BLaER1 treated with 17β-estradiol and CSF1 and Interleukin-3, amounts not matched to agents 10 nM and 100 nM (cell line): Measurements from ENCODE around the gene WWOX.

Experiments used
- H3K27ac ChIP-seq, 11 experiments: shearing (Covaris generic); formaldehyde crosslinking; 2 replicates each; pipeline ENCODE4 v1.8.1; 2022
- H3K27me3 ChIP-seq, 11 experiments: shearing (Covaris generic); formaldehyde crosslinking; 2 replicates each; pipeline ENCODE4 v1.8.1; 2022
- H3K36me3 ChIP-seq, 11 experiments: shearing (Covaris generic); formaldehyde crosslinking; 2 replicates each; pipeline ENCODE4 v1.8.1; 2022
- H3K4me1 ChIP-seq, 10 experiments: shearing (Covaris generic); formaldehyde crosslinking; 2 replicates each; pipeline ENCODE4 v1.8.1; 2022
- H3K4me2 ChIP-seq, 11 experiments: shearing (Covaris generic); formaldehyde crosslinking; 2 replicates each; pipeline ENCODE4 v1.8.1; 2022
- H3K4me3 ChIP-seq, 10 experiments: shearing (Covaris generic); formaldehyde crosslinking; 2 replicates each; pipeline ENCODE4 v1.8.1; 2022
- H3K9ac ChIP-seq, 11 experiments: shearing (Covaris generic); formaldehyde crosslinking; 2 replicates each; pipeline ENCODE4 v1.8.1; 2022
- H3K9me3 ChIP-seq, 11 experiments: shearing (Covaris generic); formaldehyde crosslinking; replicated peaks in 1 of 11; 2 replicates each; pipeline ENCODE4 v1.8.1; 2022
- H4K20me1 ChIP-seq, 11 experiments: shearing (Covaris generic); formaldehyde crosslinking; 2 replicates each; pipeline ENCODE4 v1.8.1; 2022
- Cebpa-rat ChIP-seq, 11 experiments: shearing (Covaris generic); IDR thresholded peaks; 2 replicates each; pipeline ENCODE4 v1.8.1; 2022

WWOX gene

DNA sequence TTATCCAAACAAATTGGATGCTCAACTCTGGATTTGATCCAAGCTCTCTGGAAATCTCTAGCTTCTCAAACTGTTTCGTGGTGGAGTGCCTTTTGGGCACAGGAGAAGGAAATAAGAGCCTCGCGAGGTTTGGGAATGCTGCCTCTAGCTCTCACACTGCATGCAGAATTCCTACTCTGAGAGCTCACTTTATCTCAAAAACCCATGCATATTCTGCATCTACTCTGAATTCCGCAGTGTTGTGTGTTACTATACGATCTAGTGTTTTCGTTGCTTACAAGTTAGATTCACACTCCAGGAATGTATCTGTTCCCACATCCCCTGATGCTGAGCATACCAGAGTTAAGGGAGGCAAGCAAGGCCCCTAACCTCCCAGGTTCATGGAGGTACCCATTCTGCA is 462.7 kb downstream of the WWOX start:
- Histone ChIP-seq H3K4me2 (no peak overlapping the region), H3K4me3 (no peak overlapping the region), H3K4me1 (peaks cover 0 to 8% (median 6%) of the 10 kb centered on the region in 10 experiments; a peak in 8 of 20 replicates), H3K9me3 (peaks cover 0 to 9% (median 6%) of the 10 kb centered on the region in 11 experiments; a peak in 9 of 22 replicates), H3K9ac (no peak overlapping the region), H4K20me1 (no peaks in the 10 kb centered on the region), H3K27ac (no peak overlapping the region), H3K27me3 (no peaks in the 10 kb centered on the region), H3K36me3 (no peaks in the 10 kb centered on the region)
- TF ChIP-seq Cebpa-rat (IDR thresholded peaks at IDR 0.05) = no peak

DNA sequence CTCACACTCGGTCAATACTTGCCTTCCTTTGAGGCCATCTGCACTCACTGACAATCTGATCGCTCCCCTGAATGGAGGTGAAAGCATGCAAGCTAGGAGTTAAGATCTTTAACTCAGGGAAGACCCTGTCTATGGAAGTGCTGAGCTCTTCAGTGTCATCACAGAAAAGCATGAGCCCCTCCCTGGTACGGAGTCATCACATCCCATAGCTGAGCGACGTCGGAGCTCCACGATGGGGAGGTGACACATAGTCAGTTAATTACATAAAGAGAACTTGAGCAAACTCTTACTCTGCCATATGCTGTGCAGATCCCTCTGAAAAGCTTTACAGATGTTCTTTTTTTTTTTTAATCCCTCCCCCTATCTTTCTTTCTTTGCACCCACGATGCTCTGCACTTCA is 463.2 kb downstream of the WWOX start:
- H3K9me3 ChIP-seq = peaks cover 0 to 9% (median 6%) of the 10 kb centered on the region in 11 experiments; a peak in 9 of 22 replicates
- H3K36me3 ChIP-seq = no peaks in the 10 kb centered on the region
- H3K4me1 ChIP-seq = peaks cover 0 to 8% (median 6%) of the 10 kb centered on the region in 10 experiments; a peak in 8 of 20 replicates
- no peaks in the 10 kb centered on the region for H4K20me1 ChIP-seq
- H3K4me3 ChIP-seq = no peak overlapping the region
- no peak overlapping the region for H3K4me2 ChIP-seq
- no peak overlapping the region for H3K9ac ChIP-seq
- no peak for TF ChIP-seq Cebpa-rat (IDR thresholded peaks at IDR 0.05)
- H3K27ac ChIP-seq = no peak overlapping the region
- H3K27me3 ChIP-seq = no peaks in the 10 kb centered on the region

GRCh38 chr16:78563905-78564304 is 464.5 kb downstream of the WWOX start:
- no peaks in the 10 kb centered on the region for H4K20me1 ChIP-seq
- no peak overlapping the region for H3K4me3 ChIP-seq
- H3K27me3 ChIP-seq = no peaks in the 10 kb centered on the region
- no peak overlapping the region for H3K9ac ChIP-seq
- TF ChIP-seq Cebpa-rat (IDR thresholded peaks at IDR 0.05) = 0 out of 22 replicates have a peak, but pooled peaks of 1 of the 11 experiments have one; percentile 6
- H3K36me3 ChIP-seq = no peaks in the 10 kb centered on the region
- H3K27ac ChIP-seq = no peak overlapping the region; a peak in 1 of 22 replicates
- peaks cover 0 to 8% (median 6%) of the 10 kb centered on the region in 10 experiments; a peak in 8 of 20 replicates for H3K4me1 ChIP-seq
- H3K9me3 ChIP-seq = peaks cover 0 to 9% (median 6%) of the 10 kb centered on the region in 11 experiments; a peak in 9 of 22 replicates
- peak overlapping the region in 6 of 11 experiments; percentile 7 to 51 (median 16); a peak in 10 of 22 replicates for H3K4me2 ChIP-seq

- H3K36me3 ChIP-seq = no peaks in the 10 kb centered on the region
- no peak overlapping the region for H3K4me3 ChIP-seq
- no peak overlapping the region for H3K27ac ChIP-seq
- peaks cover 0 to 9% (median 6%) of the 10 kb centered on the region in 11 experiments; a peak in 9 of 22 replicates for H3K9me3 ChIP-seq
- H4K20me1 ChIP-seq = no peaks in the 10 kb centered on the region
- no peak overlapping the region for H3K9ac ChIP-seq
- H3K4me1 ChIP-seq = peaks cover 0 to 8% (median 6%) of the 10 kb centered on the region in 10 experiments; a peak in 8 of 20 replicates
- H3K27me3 ChIP-seq = no peaks in the 10 kb centered on the region
- no peak overlapping the region for H3K4me2 ChIP-seq
- TF ChIP-seq Cebpa-rat (IDR thresholded peaks at IDR 0.05) = no peak
These were observed 467.1 kb downstream of the WWOX start for GRCh38 chr16:78566397-78567073.

DNA sequence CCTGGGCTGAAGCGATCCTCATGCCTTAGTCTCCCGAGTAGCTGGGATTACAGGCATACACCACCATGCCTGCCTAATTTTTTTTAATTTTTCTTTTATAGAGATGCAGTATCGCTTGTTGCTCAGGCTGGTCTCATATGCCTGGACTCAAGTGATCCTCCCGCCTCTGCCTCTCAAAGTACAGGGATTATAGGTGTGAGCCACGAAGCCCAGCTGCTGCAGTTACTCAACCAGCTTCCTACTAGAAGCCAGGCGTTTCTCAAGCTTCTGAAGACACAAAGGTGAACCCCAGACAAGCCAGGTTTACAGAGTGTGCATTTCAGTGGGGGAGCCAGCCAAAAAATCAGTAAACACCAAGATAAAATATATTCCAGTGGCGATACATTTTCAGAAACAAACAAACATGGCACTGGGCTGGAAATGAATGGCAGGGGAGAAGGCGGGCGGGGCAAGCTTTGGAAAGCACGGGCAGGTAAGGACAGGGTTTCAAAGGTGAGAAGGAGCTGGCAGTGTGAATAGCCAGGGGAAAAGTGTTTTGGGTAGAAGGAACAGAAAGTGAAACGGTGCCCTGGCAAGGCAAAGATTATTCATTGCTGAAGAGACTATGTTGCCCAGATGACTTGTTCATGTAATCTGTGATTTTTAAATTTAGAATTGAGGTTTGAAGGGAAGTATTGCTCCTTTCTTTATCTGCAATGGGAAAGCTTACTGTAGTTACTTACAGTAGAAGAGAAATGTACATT is 471.1 kb downstream of the WWOX start:
- Histone ChIP-seq H4K20me1 (no peaks in the 10 kb centered on the region), H3K4me1 (no peaks in the 10 kb centered on the region), H3K4me2 (no peak overlapping the region), H3K36me3 (no peaks in the 10 kb centered on the region), H3K9me3 (peaks cover 0 to 1% (median 0%) of the 10 kb centered on the region in 11 experiments; a peak in 2 of 22 replicates), H3K4me3 (no peak overlapping the region), H3K27ac (no peak overlapping the region), H3K27me3 (no peaks in the 10 kb centered on the region), H3K9ac (no peak overlapping the region)
- no peak for TF ChIP-seq Cebpa-rat (IDR thresholded peaks at IDR 0.05)

- Histone ChIP-seq H3K4me2 (no peak overlapping the region), H3K9ac (no peak overlapping the region), H3K27me3 (no peaks in the 10 kb centered on the region), H4K20me1 (no peaks in the 10 kb centered on the region), H3K4me1 (no peaks in the 10 kb centered on the region), H3K36me3 (no peaks in the 10 kb centered on the region), H3K4me3 (no peak overlapping the region), H3K27ac (no peak overlapping the region), H3K9me3 (no peaks in the 10 kb centered on the region)
- TF ChIP-seq Cebpa-rat (IDR thresholded peaks at IDR 0.05) = no peak
These were observed 472.0 kb downstream of the WWOX start for GRCh38 chr16:78571434-78571833.

- H3K4me2 ChIP-seq = no peak overlapping the region
- no peak overlapping the region for H3K4me3 ChIP-seq
- H3K9me3 ChIP-seq = no peaks in the 10 kb centered on the region
- H3K9ac ChIP-seq = no peak overlapping the region
- H3K36me3 ChIP-seq = no peaks in the 10 kb centered on the region
- peak in 5 of 11 experiments; percentile 21 to 57 (median 44); a peak in 4 of 22 replicates for TF ChIP-seq Cebpa-rat (IDR thresholded peaks at IDR 0.05)
- no peaks in the 10 kb centered on the region for H3K4me1 ChIP-seq
- H3K27ac ChIP-seq = no peak overlapping the region
- no peaks in the 10 kb centered on the region for H4K20me1 ChIP-seq
- no peaks in the 10 kb centered on the region for H3K27me3 ChIP-seq
These were observed 472.5 kb downstream of the WWOX start for GRCh38 chr16:78571898-78572358.

- no peak for TF ChIP-seq Cebpa-rat (IDR thresholded peaks at IDR 0.05)
- no peaks in the 10 kb centered on the region for H4K20me1 ChIP-seq
- no peaks in the 10 kb centered on the region for H3K36me3 ChIP-seq
- H3K4me1 ChIP-seq = no peaks in the 10 kb centered on the region
- no peaks in the 10 kb centered on the region for H3K9me3 ChIP-seq
- H3K4me3 ChIP-seq = no peak overlapping the region
- H3K9ac ChIP-seq = no peak overlapping the region
- no peak overlapping the region for H3K4me2 ChIP-seq
- no peaks in the 10 kb centered on the region for H3K27me3 ChIP-seq
- H3K27ac ChIP-seq = no peak overlapping the region
These were observed 475.1 kb downstream of the WWOX start for GRCh38 chr16:78574571-78574970.

GRCh38 chr16:78576941-78577340 is 477.5 kb downstream of the WWOX start:
- Histone ChIP-seq H4K20me1 (no peaks in the 10 kb centered on the region), H3K9ac (no peak overlapping the region), H3K9me3 (no peaks in the 10 kb centered on the region), H3K4me3 (no peak overlapping the region), H3K36me3 (no peaks in the 10 kb centered on the region), H3K4me2 (no peak overlapping the region), H3K27me3 (no peaks in the 10 kb centered on the region), H3K27ac (no peak overlapping the region), H3K4me1 (no peaks in the 10 kb centered on the region)
- no peak for TF ChIP-seq Cebpa-rat (IDR thresholded peaks at IDR 0.05)
